Esophagus mucosa (tissue), 1 donor: Measurements from ENCODE around the gene ARHGEF7. TPM values are rescaled to one million over a fixed set of nuclear protein-coding genes. Genes with fewer than 3 reads are reported as not detected.
"Not testable (repeated sequence)": the region's sequence is repeated elsewhere in the genome, so short reads cannot be mapped to it uniquely, and the experiment has no call there.

Experiments
- ATAC-seq: fragments of 200-7000 bp; cut with Tn5 transposase; one replicate; pipeline ENCODE4 v1.9.1; 2020
- total RNA-seq: library from RNA; stranded (reverse); gene quantifications from one replicate; pipeline ENCODE4 v1.2.4, GENCODE V29; 2023
- donor health status: DM: yes; HTN: yes; CAD: no.

The ARHGEF7 gene
- total RNA-seq, 1 donor from 2014 or later = 25.6 TPM

DNA sequence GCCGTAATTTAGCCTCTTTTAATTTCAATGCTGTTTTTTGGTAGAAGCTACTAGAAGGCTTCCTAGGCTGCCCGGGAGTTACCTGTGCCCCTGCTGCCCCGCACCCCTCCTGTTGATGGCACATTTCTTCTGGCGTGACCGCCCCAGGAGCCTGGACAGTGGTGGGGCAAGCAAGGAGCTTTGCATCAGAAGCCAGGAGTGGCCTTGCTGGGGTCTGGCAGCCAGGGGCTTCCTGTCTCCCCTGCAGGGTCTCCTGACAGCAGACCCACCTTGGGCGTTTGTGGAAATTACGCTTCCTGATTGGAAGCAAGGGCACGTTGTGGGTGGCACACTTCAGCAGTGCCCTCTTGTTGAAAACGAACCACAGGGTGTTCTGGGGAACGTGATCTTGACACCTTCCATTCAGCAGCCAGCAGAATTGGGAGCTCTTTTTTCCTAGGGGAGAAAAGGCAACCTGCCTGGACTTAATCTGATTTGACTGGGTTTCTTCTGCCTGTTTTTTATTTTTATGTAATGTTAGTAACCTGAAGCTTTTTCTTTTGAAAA lies 115.3 kb downstream of the ARHGEF7 start:
- ATAC-seq = no peak

DNA sequence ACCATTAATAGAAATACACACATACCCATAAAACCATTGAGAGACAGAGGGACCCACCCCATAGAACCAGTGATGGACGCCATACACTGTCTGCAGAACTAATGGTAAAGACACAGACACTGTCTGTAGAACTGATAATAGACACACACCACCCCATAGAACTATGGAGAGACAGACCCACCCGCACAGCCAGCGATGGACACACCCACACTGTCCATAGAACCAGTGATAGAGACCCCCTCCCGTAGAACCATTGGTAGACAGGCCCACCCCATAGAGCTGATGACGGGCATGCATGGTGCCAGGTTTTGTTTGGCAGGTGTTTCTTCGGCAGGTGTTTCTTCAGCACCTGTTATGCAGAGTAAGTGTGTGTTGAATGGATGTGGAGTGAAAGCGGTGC lies 117.1 kb downstream of the ARHGEF7 start:
- ATAC-seq = peak; percentile 31

DNA sequence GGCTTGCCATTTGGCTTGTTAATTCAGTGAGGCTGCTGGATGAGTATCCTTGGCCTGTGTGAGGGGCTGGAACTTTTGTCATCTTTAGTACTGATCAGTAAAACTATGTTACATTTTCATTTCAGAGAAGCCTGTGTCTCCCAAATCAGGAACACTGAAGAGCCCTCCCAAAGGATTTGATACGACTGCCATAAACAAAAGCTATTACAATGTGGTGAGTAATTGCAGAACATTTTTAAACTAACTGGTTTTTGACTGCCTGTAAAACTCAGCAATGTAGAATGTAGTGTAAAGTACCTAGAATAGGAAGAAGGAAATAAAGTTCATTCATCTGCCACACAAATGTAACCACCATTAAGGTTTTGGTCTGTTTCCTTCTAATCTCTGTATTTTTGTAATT lies 118.0 kb downstream of the ARHGEF7 start:
- ATAC-seq = no peak

DNA sequence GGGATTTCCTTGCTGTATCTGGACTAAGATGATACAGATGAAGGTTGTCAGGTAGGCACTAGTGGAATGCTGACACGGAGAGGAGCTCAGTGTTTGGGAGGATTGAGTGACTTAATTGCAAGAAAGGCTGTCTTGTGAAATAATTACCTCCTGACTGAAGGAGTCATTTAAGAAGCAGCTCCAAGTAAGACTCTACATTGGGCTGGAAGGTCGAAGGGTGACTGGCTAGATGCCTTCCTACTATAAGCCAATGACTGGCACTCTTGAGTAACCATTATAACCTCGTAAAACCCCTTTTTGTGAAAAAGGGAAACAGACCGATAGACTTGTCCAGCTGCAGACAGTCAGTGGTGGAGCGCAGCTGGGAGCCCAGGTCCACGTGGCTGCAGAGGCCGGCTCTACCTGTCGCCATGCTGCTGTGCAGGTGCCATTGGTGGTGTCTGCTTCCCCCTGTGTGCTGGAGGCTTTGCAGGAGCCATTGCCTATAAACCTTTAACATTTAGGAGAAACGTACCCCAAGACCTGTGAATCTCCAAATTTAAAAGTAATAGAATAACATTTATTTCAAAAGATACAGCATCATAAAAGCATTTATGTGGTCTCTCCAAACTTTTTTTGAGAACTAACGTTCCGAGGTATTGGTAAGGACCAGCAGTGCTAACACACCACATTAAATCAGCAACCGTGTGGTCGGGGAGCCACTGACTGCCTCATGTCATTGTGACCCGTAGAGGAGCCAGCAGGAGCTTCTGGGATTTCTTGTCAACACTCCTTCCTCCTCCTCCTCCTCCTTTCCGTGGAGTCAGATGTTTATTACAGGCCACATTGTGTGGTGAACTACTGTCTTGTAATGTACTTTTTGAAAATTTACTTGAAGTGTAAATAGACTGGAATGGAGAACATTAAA lies 124.9 kb downstream of the ARHGEF7 start:
- ATAC-seq = no peak

DNA sequence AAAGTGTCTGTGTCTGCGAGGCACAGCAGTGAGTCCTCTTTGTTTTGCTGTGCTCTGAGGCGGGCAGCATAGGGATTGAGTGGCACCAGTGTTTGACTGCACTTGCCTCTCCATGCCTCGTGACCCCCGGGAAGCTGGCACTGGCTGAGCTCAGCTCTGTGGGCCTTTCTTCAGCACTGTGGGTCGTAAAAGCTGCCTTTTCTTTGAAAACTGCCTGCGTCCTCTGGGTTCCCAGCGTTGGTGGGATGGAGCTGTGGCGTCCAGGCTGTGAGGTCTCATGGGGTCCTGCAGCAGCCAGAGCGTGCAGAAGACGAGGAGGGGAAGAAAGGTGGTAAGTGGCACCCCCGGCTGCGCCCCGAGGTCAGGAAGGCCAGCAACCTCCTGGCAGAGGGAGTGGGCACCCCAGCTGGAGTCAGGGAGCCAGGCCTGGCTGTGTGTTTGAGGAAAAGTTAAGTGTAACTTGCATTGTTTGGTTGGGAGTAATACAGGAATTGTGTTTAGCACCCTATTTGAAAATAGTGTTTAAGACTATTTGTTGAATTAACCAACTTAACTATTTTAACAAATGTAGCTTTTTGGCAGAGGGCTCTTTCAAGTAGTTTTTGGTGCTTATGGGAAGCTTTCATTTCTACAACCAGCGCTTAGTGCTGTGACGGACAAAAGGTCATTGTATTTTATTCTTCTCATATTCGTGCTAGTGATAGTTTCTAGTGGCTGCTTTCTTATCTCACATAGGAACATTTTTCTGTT lies 126.1 kb downstream of the ARHGEF7 start:
- no peak for ATAC-seq

DNA sequence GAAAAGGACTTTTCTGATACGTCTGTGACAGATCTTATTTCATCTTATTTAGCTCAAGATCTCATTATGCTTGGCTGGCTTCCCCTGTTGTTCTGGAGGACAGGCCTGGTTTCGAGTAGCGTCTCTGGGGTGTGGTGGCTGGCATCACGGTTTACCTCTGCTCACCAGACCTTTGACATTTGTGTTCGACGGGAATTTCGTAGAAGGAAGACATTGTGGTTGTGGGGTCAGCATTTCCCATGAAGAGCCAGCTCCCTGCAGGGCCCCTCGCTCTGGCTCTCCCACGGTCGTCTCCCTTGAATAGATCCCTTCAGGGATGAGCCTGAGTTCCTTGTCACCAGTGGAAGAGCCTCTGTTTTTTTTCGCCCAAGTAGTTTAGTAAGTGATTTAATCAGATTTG lies 126.8 kb downstream of the ARHGEF7 start:
- no peak for ATAC-seq

DNA sequence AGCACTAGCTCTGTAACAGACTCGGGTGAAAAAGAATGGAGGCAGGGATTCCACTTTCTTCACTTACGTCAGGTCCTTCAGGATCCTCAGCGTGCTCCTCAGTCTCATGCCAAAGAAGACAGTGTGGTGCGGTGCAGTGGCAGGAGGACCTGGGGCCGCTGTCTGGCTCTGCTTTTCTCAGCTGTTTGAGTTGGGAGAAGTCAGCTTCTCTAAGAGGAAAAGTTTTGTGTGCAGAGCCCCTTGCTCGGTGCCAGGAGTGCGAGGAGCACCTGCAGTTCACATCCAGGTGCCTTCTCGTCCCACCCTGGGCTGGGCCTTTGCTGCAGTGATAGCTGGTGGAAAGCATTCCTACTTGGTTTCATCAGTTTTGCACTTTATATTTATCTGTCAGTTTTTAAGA lies 127.5 kb downstream of the ARHGEF7 start:
- ATAC-seq = no peak

DNA sequence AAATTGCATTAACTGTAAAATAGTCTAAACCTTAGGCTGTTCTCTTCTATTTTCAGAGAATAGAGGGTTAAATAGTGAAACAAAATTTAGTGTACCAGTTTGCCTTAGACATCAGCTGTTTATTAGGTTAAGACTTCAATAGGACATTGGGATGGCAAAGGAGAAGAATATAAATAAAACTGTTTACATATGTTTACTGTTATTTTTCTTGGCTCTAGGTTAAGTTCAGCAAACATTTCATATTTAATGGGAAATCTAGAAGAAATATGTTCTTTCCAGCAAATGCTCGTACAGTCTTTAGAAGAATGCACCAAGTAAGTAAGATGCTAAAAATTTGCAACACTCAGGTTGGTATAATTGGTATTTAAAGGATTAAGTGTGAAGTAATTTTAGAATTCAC lies 128.9 kb downstream of the ARHGEF7 start:
- ATAC-seq = no peak

DNA sequence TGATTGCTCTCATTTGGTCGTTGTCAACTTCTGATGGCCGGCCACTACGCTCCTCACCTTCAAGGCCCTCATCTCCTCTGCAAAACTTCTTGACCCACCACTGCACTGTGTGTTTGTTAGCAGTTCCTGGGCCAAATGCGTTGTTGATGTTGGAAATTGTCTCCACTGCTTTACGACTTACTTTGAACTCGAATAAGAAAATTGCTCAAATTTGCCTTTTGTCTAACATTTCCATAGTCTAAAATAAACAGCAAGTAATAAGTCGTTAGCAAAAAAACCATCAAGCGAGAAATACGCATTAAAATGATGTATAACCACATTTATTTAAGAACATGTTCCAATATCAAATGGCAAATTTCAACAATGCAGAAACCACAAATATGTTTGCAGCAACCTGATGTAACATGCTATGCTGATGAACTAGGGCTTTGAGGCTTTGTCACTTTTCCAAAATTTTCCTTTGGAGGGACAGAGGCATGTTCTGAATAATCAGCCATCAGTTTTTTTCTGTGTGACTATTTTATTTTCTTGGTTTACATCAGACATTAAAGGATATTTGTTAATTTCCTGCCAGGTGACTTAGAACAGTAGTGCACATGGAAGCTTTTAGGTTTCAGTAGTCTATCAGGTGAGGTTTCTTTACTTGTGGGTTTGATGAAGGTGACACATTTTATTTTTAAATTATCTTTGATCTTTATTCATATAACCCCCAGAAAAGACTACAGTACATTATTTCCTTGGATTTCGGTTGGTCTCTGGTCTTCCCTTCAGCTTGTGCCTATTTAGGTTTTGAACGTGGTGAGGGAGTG lies 130.7 kb downstream of the ARHGEF7 start:
- ATAC-seq = no peak

DNA sequence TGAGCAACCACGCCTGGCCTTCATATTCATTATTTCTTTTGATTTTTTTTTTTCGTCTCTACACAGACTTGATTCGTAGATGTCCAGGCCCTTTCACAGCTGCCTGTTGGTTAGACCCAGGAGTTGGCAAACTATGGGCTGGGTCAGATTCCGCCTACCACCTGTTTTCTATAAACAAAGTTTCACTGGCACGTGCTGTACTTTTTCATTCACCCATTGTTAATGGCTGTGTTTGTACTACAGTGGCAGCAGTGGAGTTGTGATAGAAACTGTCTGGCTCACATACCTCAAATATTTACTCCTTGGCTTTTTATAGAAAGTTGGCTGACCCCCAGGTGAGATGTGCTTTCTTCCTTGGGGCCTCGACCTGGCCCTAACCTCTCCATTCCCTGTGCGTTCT lies 132.4 kb downstream of the ARHGEF7 start:
- ATAC-seq = no peak

DNA sequence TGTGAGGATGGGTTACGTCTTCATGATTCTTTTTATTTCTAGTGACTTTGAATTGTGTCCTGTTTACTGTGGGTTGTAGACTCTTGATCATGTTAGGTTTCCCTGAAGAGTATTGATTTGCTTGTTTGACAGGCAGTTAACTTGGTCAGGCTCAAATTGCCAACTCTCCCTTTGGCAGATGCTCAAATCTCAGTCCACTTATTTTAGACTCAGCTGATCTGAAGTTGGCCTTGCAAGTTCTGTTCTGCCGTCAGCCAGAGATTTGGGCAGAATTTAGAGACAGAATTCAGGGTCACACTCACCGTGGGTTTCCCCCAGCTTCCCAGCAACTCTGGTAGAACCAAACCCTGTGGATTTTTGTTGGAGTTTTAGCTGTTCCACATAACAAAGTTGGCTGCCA lies 133.7 kb downstream of the ARHGEF7 start:
- ATAC-seq = no peak

DNA sequence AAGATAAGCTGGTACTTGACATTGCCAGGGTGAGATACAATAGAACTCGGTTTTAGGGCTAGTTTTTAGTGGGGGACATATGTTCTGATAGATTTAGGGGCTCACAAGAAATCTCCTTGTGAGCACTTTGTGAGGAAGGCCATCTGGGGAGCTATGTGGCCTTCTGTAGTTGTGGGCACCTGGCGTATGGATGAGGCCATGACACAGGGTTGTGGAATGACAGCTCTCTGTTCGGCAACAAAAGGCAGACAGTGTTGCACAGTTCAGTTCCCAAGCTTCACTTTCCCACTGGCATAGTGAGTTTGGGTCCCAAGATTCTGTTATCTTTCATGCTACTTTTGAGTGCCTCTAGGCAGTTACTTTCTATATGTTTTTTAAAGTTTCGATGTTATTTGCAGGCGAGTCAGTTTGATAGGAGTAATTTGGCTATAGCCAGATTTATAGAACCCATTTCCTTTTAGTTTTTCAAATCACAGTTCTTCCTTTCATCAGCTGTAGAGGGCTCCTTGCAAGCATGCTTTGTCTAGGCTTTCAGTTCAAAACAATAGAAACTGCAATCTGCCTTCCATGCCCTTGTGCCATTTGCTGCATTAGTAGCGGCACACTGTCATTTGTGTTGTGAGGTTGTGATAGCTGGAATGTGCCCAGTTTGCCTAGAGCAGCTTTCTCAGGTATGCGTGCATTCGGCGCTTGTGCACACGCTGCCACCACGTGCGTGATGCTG lies 134.7 kb downstream of the ARHGEF7 start:
- no peak for ATAC-seq

DNA sequence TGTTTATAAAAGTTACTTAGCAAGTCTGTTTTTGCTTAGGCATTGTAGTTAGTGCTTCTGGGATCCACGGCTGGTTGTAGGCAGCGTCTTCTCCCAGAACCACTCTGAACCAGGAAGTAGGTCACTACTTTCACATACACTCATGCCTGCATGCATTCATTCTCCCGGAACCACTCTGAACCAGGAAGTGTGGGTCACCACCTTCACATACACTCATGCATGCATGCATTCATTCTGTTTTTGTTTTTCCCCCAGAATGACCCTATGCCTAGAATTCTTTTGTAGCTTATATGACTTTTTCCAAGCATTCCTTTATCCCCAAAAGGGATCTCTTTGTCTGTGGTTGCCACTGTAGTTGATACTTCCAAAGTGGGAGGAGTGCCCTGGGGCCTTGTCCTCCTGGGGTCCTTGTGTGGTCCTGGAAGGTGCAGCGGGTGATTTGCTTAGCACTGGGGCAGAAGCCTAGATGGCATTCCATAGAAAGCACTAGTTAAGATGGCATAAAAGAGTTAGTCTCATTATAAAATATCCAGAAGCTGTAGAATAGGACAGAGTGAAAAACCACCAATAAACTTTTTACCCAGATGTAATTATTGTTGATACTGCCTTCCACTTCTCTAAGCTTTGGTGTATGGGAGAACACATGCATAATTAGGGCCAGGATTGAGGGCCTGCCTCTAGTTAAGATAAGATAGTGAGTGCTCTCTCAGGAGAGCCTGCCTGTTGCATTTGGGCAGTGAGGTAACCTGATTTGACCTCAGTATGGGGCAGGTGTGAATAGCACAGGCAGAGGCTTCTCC lies 136.7 kb downstream of the ARHGEF7 start:
- ATAC-seq = peak; percentile 91

DNA sequence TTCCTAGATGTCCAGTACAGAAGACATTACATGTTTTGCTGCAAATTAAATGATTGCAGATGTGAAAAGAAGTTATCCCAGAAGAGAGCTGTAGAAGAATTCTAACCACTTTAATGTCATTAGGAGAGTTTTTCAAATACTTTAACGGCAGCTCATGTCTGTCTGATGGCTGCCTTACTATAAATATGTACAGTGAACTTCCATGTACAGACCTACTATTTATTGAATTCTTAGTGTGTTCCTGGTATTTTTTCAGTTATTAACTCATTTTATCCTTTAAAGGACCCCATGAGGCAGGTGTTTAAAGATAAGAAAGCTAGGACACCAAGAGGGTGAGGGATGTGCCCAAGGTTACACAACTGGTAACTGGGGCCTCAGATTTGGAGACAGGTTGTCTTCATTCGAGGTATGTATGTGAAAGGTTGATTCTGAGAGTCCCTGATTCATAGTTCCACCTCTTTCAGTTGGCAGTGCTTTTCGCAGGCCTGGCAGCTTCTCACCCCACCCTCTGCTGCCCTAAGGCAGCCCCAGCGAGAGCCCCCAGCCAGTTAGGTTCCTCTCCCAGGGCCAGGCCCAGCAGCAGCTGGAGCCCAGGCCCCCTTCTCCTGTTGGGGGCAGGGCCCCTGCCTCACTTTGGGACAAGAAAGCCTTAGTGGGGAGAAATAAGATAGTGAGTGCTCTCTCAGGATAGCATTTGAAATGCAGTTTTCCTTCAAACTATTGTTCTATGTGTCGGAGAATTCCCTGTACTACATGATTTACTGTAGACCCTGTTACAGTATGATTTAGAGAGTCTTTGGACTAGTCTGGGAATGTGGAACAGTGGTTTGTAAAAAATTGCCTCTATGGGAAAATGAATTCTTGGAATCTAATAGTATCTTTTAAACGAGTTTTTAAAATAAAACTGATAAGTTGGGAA lies 137.6 kb downstream of the ARHGEF7 start:
- ATAC-seq = peak; percentile 59

DNA sequence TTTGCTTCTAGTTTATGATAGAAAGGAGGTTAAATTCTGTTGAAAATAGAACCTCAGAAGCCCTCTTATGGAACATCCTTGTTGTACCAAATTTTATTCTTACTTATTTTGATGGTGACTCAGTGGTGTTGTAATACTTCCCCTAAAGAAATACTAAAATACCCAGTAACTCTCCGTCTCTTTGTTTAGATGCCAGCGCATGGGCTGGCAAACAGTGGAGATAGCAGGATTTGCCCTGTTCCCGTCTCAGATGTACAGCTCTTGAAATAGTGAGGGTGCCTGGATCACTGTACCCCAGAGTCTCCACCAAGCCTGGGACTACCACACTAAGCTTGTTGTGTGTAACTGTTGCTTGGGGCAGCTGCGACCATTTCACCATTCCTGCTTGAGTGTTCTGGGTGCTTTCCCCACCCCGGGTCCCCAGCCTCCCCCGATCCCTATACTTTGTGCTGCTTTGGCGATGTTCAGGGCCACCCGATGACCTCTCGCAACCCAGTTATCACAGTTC lies 138.3 kb downstream of the ARHGEF7 start:
- no peak for ATAC-seq

DNA sequence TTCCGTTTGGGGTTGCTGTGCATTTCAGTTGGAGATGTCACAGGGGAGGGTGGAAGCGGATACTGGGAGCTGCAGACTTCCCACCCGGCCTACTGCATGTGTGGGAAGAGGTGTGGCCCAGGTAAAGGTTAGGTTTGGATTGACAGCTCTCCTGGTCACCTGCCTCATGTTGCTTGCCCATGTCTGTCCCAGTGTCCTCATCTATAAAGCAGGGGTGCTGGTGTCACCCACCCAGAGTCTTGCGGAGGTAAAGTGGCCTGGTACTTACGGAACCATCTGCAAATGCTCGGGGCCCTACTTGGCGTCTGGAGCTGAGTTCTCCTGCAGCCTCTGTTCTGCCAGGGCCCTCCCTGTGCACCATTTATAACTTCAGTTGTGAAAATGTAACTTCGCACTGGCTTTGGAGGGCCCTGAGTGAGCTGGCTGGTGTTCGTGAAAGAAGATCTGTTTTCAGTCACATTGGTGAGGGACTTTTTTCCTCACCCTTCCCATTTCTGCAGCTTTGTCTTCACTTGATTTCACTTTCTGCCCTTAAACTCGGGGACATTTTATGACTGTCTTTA lies 140.2 kb downstream of the ARHGEF7 start:
- ATAC-seq = no peak

DNA sequence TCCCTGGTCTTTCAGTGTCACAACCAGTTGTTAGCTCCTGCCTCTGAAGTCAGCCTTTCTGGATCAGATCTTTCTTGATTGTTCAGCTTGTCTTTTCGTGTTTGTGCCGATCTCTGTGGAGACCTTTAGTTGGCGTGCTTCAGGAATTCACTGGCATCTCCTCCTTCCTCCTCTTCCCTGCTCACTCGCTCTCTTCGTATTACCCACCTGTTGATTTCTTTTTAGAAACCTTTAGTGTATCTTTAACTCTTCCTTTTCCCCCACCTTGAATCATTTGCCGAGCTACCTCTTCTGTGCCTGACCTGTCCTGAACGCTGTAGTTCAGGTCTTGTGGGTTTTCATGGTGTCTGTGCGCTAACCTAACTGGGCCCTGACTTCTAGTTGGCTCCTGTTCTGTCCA lies 141.3 kb downstream of the ARHGEF7 start:
- no peak for ATAC-seq

DNA sequence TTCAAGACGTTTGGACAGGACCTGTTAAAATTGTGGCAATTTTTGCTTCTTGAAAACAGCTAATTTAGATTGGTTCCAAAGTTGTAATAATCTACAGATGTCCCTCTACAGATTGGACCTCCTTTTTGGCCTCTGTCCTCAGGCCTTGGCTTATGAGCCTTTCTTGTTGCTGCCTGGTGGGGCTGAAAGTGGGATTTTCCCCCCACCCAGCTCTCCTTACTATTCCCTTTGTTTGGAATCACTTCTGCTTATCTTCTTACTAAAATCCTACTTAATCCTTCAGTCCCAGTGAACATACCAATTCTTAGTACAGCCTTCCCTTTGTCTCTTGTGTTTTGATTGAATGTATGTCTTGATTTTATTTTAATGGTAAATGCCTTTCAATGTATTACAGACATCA lies 141.8 kb downstream of the ARHGEF7 start:
- no peak for ATAC-seq

DNA sequence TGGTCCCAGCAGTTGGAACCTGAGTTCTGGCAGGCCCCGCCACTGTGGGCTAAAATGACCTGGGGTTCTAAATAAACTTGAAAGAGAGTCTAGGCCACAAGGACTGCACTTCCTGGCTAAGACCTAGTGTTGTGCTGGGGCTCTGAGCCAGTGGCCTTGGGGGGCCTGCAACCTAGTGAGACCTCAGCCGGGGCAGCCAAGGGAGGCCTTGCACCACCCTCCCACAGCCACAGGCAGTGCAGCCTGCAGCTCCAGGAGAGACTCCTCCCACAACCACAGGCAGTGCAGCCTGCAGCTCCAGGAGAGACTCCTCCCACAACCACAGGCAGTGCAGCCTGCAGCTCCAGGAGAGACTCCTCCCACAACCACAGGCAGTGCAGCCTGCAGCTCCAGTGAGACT lies 142.8 kb downstream of the ARHGEF7 start:
- not testable (repeated sequence) for ATAC-seq
